GM18508 (cell line): Measurements from ENCODE around the gene RNF149.
"Not testable (repeated sequence)": the region's sequence is repeated elsewhere in the genome, so short reads cannot be mapped to it uniquely, and the experiment has no call there.

ENCODE experiments used
- ATAC-seq: cut with Tn5 transposase; IDR thresholded peaks from one replicate; pipeline ENCODE4 v1.9.1; 2021; ENCODE audit warnings: moderate number of reproducible peaks; ENCODE audit not compliant: insufficient read depth, unreplicated experiment

RNF149 gene

DNA sequence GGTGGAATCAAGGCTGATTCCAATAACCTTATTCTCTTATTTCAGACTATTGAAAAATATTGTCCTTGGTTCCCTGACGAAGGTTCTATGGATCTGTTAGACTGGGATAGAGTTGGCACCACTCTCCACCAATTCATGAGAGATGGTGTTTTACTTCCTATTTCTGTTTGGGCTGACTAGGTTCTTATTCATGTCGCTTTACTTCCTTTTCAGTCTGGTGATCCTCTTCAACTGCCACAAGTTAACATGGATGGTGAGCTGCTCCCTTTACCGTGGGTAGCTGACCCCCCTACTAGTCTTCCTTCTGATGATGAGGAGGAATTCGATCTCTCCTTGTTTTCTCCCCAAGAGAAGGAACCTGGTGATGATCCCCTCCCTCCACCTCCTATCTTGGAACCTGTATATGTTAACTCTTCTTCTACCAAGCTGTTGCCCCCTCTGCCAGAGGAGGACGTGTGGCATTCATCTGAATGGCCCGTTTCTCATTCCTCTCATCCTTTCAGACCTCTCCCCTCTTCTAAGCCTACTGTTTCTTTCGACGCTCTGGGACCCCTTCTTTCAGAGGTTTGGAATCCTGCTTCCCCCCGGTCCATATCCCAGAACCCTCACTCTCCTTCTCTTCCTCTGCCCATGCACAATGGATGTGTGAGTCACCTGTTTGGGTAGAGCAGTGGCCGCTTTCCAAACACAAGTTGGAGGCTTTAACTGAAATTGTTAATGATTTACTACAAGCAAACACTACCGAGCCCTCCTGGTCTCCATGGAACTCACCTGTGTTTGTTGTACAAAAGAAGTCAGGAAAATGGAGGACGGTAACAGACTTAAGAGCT is 69.4 kb downstream of the RNF149 start:
- no peak for ATAC-seq

DNA sequence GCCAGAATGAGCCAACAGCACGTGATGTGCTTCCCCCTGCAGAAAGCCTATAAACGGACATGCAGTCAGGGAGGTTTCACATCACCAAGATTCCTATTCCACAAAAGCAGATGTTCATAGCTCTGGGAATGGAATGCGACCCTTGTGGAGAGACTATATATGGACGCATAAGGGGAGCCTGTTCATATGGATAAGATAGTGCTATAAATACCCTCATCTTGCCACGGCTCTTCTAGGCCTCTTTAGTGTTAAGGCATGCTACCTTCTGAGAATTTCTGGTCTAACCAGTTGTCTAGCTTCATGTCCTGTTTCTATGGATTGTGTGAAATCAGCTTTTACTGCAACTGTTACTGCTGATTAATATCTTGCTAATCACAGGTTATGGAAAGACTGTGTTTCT is 70.6 kb downstream of the RNF149 start:
- not testable (repeated sequence) for ATAC-seq

DNA sequence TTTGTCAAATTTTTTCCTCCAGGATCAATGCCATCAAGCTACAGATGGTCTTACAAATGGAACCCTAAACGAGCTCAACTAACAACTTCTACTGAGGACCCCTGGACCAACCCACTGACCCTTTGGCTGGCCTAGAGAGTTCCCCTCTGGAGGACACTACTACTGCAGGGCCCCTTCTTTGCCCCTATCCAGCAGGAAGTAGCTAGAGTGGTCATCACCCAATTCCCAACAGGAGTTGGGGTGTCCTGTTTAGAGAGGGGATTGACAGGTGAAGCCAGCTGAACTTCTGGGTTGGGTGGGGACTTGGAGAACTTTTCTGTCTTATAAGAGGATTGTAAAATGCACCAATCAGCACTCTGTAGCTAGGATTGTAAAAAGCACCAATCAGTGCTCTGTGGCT is 72.5 kb downstream of the RNF149 start:
- ATAC-seq = not testable (repeated sequence)

DNA sequence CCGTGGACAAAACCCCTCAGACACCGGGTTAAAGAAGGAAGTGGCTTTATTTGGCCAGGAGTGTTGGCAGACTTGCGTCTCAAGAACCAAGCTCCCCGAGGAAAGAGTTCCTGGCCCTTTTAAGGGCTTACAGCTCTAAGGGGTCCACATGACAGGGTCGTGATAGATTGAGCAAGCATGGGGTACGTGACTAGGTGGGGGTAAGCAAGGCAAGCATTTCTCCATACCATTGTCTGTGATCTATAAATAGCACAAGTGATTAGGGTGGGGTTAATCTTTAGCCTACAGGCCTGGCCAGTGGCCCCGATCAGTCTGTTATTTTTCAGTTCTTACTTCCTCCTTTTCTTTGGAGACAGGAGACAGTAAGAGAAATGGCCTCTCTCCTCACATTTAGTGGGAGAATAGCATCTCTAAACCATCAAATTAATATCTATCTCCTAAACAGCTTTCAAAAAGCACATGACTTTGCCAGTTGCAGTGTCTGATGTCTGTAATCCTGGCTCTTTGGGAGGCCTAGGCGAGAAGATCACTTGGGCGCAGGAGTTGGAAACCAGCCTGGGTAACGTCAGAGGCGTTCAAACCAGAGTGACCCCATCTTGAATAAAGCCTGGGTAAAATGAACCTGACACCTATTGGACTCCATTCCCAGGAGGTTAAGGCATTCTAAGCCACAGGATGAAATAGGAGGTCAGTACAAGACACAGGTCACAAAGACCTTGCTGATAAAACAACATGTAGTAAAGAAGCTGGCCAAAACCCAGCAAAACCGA is 74.1 kb downstream of the RNF149 start:
- ATAC-seq = no peak

DNA sequence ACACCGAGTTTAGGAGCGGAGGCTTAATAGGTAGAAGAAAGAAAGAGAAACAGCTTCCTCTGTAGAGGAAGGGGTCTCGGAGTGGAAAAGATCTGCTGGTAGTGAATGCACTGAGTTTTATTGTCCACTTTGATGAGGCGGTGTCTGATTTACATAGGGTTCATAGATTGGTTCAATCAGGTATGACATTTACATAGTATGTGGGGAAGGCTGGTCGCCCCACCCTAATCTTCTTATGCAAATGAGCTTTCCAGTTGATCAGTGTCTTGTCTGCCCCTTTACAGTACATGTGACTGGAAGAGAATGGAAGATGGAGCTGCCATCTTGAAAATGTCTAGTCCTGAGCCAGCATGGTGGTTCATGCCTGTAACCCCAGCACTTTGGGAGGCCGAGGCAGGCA is 75.7 kb downstream of the RNF149 start:
- ATAC-seq = no peak

DNA sequence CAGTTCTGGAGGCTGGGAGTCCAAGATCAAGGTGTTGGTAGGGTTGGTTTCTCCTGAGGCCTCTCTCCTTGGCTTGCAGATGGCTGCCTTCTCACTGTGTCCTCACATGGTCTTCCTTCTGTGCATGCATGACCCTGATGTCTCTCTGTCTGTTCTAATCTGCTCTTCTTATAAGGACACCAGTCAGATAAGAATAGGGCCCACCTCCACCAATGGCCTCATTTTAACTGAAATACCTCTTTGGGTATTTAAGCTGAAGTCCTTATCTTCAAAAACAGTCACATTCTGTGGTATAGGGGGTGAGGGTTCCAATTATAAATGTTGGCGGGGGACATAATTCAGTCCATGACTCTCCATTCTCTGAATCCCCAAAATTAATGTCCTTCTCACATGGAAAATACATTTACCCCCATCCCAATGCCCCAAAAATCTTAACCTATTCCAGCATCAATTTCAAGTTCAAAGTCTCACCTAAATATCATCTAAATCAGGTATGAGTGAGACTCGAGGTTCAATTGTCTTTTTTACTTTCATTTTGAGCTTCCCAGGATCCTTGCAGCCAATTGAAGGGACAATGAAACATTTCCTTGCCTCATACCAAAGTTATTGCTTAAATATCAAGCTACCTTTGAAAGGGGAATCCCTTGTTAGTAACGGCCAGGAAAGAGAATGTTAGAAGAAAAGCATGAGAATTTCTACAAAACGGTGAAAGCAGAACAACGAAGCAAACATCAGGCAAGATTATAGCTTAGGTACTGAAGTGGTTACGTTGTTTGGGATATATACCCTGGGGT is 76.4 kb downstream of the RNF149 start:
- no peak for ATAC-seq

DNA sequence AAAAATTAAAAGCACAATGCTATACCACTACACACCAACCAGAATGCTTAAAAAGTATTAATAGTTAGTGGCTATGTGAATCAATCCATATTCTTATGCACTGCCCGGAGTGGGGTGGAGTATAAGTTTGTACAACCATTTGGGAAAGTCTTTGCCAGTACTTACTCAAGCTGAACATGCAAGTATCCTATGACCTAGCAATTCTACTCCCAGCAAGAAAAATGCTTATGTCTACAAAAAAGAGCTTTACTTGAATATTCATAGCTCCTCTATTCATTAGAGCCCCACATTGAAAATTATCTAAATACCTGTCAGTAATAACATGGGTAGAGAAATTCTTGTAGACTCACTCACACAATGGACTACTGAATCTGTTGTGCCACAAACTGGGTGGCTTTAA is 77.3 kb downstream of the RNF149 start:
- no peak for ATAC-seq

DNA sequence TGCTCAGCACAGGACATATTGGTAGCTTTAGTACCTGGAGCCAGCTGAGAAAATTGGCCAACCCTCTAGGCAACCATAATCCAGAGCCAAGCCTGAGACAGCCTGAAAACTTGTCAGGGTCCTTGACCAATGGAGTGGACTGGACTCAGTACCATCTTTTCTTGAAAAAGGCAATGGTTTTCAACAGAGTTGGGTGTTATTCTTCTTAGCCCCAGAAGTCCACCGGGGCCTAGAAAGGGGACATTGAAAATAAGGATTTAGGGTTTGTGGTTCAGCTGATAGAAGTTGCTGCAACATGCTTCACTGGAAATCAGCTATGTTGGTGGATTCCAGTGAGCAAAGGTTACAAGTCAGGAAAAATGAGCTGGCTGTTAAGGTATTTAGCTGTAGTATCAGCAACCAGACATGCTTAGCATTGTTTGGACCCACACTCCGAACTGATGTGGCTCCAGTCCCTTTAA is 77.9 kb downstream of the RNF149 start:
- ATAC-seq = no peak
